Suprapubic skin (tissue), 4 donors: ENCODE measurements around the gene CRYGD.

Experiments
- CTCF ChIP-seq, 2 donors: fragments of 200-600 bp in 1 of 2; fragments of 450-650 bp in 1 of 2; sonication (generic) in 1 of 2; IDR thresholded peaks; one replicate each; pipeline ENCODE4 v1.5.1; 2016 to 2019; ENCODE audit warnings: antibody characterized with exemption in 2 of 2, mild to moderate bottlenecking in 1 of 2, moderate library complexity in 1 of 2
- POLR2A ChIP-seq, 2 donors: fragments of 450-650 bp; IDR thresholded peaks; one replicate each; pipeline ENCODE4 v1.6.1; 2017; ENCODE audit warnings: antibody characterized with exemption in 2 of 2, mild to moderate bottlenecking in 2 of 2, moderate library complexity in 2 of 2
- POLR2AphosphoS5 ChIP-seq, 3 donors: sonication (generic); formaldehyde crosslinking; IDR thresholded peaks; one replicate each; pipeline ENCODE4 v1.6.1; 2017; ENCODE audit warnings: antibody characterized with exemption in 3 of 3

- TF ChIP-seq POLR2A (IDR thresholded peaks at IDR 0.05) (no peak), POLR2AphosphoS5 (IDR thresholded peaks at IDR 0.05) (no peak), CTCF (IDR thresholded peaks at IDR 0.05) (no peak)
Measured at GRCh38 chr2:208146006-208146405, 21.7 kb upstream of the CRYGD start, which contains the start of gene CRYGB.
